ENCODE results near the gene MTA1.

The MTA1 gene

DNA sequence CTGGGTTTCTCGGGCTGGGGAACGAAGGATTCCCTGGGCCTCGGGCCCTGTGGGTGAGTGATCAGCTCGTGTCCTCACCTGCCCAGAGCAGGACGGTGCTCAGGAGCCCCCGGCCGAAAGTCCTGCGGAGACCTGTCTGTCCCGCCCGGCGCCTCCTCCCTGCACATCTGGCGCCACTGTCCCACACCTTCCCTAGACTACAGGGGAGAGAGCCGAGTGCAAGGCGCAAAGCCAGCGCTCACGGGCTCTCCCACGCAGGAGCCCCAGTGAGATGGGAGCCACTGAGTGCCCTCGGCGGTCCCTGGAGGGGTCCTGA is 34.3 kb upstream of the MTA1 start:
- H3K27ac ChIP-seq, result no peak overlapping the region
- DNase-seq, result no peak
- no peaks in the 10 kb centered on the region for H3K27me3 ChIP-seq (ENCODE audit: insufficient read depth, low read depth, severe bottlenecking)
- H3K36me3 ChIP-seq, result peaks cover 18% of the 10 kb centered on the region
- H3K9me3 ChIP-seq (ENCODE audit: severe bottlenecking), result no peaks in the 10 kb centered on the region
- no peak for TF ChIP-seq CTCF (IDR thresholded peaks at IDR 0.05; ENCODE audit: low read depth, low read length)
- no peak overlapping the region for H3K4me3 ChIP-seq (ENCODE audit: low read depth, low read length)

DNA sequence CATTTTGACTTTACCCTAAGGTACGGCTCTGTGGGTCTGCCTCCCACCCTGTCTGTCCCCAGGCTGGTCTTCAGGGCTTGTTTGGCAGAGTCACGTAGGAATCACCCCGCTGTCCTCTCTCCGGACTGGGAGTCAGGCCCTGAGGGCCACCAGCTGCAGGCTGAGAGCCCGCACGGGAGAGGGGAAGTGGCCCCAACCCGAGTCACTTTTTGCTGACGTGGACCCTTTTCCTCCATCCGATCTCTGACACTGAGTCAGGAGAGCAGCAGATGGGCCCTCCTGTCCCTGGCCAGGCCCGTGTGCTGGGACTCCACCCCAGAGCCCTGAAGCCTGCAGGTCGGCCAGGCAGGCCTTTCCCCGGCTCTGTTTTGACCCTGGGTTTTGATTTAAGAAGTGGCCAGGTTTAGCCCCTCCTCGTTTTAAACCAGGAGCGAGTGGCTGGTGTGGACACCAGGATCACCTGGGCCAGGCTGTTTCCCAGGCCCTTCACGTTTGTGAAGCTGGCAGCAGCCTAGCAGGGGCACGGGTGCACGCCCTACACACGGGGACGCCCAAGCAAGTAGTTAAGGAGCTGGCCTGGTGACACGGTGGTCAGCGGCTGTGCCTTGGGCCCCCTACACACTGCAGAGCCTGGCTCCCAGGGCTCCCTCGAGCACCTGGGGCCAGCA is 33.8 kb upstream of the MTA1 start:
- Histone ChIP-seq H3K9me3 (ENCODE audit: severe bottlenecking) (no peaks in the 10 kb centered on the region), H3K27me3 (ENCODE audit: insufficient read depth, low read depth, severe bottlenecking) (no peaks in the 10 kb centered on the region), H3K4me3 (ENCODE audit: low read depth, low read length) (no peak overlapping the region), H3K36me3 (peaks cover 18% of the 10 kb centered on the region), H3K27ac (no peak overlapping the region)
- no peak for DNase-seq
- TF ChIP-seq CTCF (IDR thresholded peaks at IDR 0.05; ENCODE audit: low read depth, low read length), result no peak

GRCh38 chr14:105386581-105387529 is 32.8 kb upstream of the MTA1 start:
- peaks cover 17% of the 10 kb centered on the region for H3K36me3 ChIP-seq
- H3K4me3 ChIP-seq (ENCODE audit: low read depth, low read length), result no peak overlapping the region
- H3K9me3 ChIP-seq (ENCODE audit: severe bottlenecking), result no peaks in the 10 kb centered on the region
- TF ChIP-seq CTCF (IDR thresholded peaks at IDR 0.05; ENCODE audit: low read depth, low read length), result no peak
- no peaks in the 10 kb centered on the region for H3K27me3 ChIP-seq (ENCODE audit: insufficient read depth, low read depth, severe bottlenecking)
- H3K27ac ChIP-seq, result no peak overlapping the region
- no peak for DNase-seq

GRCh38 chr14:105387530-105387922 is 32.1 kb upstream of the MTA1 start:
- H3K36me3 ChIP-seq, result peaks cover 12% of the 10 kb centered on the region
- no peak overlapping the region for H3K27ac ChIP-seq
- H3K9me3 ChIP-seq (ENCODE audit: severe bottlenecking), result no peaks in the 10 kb centered on the region
- DNase-seq, result no peak
- no peak overlapping the region for H3K4me3 ChIP-seq (ENCODE audit: low read depth, low read length)
- no peak for TF ChIP-seq CTCF (IDR thresholded peaks at IDR 0.05; ENCODE audit: low read depth, low read length)
- H3K27me3 ChIP-seq (ENCODE audit: insufficient read depth, low read depth, severe bottlenecking), result no peaks in the 10 kb centered on the region

GRCh38 chr14:105388110-105388951 is 31.3 kb upstream of the MTA1 start:
- Histone ChIP-seq H3K36me3 (peaks cover 6% of the 10 kb centered on the region), H3K27ac (peak overlapping the region; percentile 85; the same call in 1 of the 2 replicates), H3K4me3 (ENCODE audit: low read depth, low read length) (no peak overlapping the region), H3K27me3 (ENCODE audit: insufficient read depth, low read depth, severe bottlenecking) (no peaks in the 10 kb centered on the region), H3K9me3 (ENCODE audit: severe bottlenecking) (no peaks in the 10 kb centered on the region)
- DNase-seq, result no peak
- TF ChIP-seq CTCF (IDR thresholded peaks at IDR 0.05; ENCODE audit: low read depth, low read length), result no peak

Data from WERI-Rb-1 (cell line).